Fibroblast of mammary gland (primary cell): ENCODE results near the gene MFSD2A.

Experiments
- DNase-seq: peaks from one replicate; pipeline ENCODE4 v3.0.0-alpha.2; 2010; ENCODE audit warnings: low read depth
- H3K4me3 ChIP-seq: 2 replicates; pipeline ENCODE4 v1.5.1; 2011; ENCODE audit warnings: low read depth, mild to moderate bottlenecking, low read length, moderate library complexity; ENCODE audit not compliant: control insufficient read depth
- TF ChIP-seq, protein P1 (sequence below): conservative IDR thresholded peaks from 2 replicates; pipeline ENCODE4 v1.5.1; 2011; ENCODE audit warnings: low read depth, low read length, inconsistent platforms; ENCODE audit not compliant: control insufficient read depth, insufficient read depth

The MFSD2A gene

GRCh38 chr1:40017951-40018575 is 63.1 kb downstream of the MFSD2A start:
- TF ChIP-seq, protein P1, sequence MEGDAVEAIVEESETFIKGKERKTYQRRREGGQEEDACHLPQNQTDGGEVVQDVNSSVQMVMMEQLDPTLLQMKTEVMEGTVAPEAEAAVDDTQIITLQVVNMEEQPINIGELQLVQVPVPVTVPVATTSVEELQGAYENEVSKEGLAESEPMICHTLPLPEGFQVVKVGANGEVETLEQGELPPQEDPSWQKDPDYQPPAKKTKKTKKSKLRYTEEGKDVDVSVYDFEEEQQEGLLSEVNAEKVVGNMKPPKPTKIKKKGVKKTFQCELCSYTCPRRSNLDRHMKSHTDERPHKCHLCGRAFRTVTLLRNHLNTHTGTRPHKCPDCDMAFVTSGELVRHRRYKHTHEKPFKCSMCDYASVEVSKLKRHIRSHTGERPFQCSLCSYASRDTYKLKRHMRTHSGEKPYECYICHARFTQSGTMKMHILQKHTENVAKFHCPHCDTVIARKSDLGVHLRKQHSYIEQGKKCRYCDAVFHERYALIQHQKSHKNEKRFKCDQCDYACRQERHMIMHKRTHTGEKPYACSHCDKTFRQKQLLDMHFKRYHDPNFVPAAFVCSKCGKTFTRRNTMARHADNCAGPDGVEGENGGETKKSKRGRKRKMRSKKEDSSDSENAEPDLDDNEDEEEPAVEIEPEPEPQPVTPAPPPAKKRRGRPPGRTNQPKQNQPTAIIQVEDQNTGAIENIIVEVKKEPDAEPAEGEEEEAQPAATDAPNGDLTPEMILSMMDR: no peak
- no peak overlapping the region for H3K4me3 ChIP-seq
- no peak for DNase-seq
